Cardiac muscle cell (in vitro differentiated cells and primary cell): Measurements from ENCODE around the gene NPHS2. TPM values are rescaled to one million over a fixed set of nuclear protein-coding genes. Genes with fewer than 3 reads are reported as not detected.

Experiments used
- DNase-seq, 2 donors: peaks; one replicate each; pipeline versions ENCODE4 v3.0.0 to v3.0.0-alpha.2; 2010 to 2017; ENCODE audit warnings: low read depth in 1 of 2, low spot score in 1 of 2
- H3K27ac ChIP-seq: fragments of 200-600 bp; sonication (generic); 2 replicates; pipeline ENCODE4 v1.5.1; 2016
- H3K27me3 ChIP-seq: fragments of 200-600 bp; sonication (generic); 2 replicates; pipeline ENCODE4 v1.6.0; 2016; ENCODE audit warnings: control low read depth
- H3K36me3 ChIP-seq: fragments of 200-600 bp; sonication (generic); 2 replicates; pipeline ENCODE4 v1.5.1; 2016; ENCODE audit warnings: control low read depth
- H3K4me1 ChIP-seq: fragments of 200-600 bp; sonication (generic); 2 replicates; pipeline ENCODE4 v1.8.1; 2017; ENCODE audit warnings: low read depth, mild to moderate bottlenecking, mixed run types
- H3K4me3 ChIP-seq: fragments of 200-600 bp; sonication (generic); 2 replicates; pipeline ENCODE4 v1.5.1; 2016; ENCODE audit warnings: mild to moderate bottlenecking
- H3K9me3 ChIP-seq: fragments of 200-600 bp; sonication (generic); 2 replicates; pipeline ENCODE4 v1.5.1; 2017; ENCODE audit warnings: low read depth, mild to moderate bottlenecking, control low read depth
- polyA plus RNA-seq: library from polyadenylated mRNA; unstranded; fragments of >200 nt; fragmentation: Nextera tagmentation; extraction: Ambion mirVana; gene quantifications from 2 replicates; pipeline ENCODE4 v1.2.1, GENCODE V29; 2016
- total RNA-seq: library from RNA; depleted of rRNA; stranded (reverse); fragments of >200 nt; gene quantifications from 2 replicates; pipeline ENCODE4 v1.2.3, GENCODE V29; 2016
- TF ChIP-seq, protein P1 (sequence below): IDR thresholded peaks from 2 replicates; pipeline ENCODE4 v1.5.1; 2012; ENCODE audit warnings: low read depth, mild to moderate bottlenecking, low read length

Gene NPHS2
- total and polyA plus RNA-seq, 2 experiments from 2014 or later, result not detected

- no peak overlapping the region for H3K27ac ChIP-seq
- TF ChIP-seq, protein P1, sequence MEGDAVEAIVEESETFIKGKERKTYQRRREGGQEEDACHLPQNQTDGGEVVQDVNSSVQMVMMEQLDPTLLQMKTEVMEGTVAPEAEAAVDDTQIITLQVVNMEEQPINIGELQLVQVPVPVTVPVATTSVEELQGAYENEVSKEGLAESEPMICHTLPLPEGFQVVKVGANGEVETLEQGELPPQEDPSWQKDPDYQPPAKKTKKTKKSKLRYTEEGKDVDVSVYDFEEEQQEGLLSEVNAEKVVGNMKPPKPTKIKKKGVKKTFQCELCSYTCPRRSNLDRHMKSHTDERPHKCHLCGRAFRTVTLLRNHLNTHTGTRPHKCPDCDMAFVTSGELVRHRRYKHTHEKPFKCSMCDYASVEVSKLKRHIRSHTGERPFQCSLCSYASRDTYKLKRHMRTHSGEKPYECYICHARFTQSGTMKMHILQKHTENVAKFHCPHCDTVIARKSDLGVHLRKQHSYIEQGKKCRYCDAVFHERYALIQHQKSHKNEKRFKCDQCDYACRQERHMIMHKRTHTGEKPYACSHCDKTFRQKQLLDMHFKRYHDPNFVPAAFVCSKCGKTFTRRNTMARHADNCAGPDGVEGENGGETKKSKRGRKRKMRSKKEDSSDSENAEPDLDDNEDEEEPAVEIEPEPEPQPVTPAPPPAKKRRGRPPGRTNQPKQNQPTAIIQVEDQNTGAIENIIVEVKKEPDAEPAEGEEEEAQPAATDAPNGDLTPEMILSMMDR, result no peak
- no peaks in the 10 kb centered on the region for H3K27me3 ChIP-seq
- H3K36me3 ChIP-seq, result no peaks in the 10 kb centered on the region
- H3K4me1 ChIP-seq, result no peaks in the 10 kb centered on the region
- H3K4me3 ChIP-seq, result no peak overlapping the region
- H3K9me3 ChIP-seq, result no peaks in the 10 kb centered on the region
- no peak for DNase-seq
Observed at GRCh38 chr1:179554427-179554826, 21.3 kb downstream of the NPHS2 start.

- no peaks in the 10 kb centered on the region for H3K36me3 ChIP-seq
- peaks cover 3% of the 10 kb centered on the region for H3K4me1 ChIP-seq
- no peaks in the 10 kb centered on the region for H3K27me3 ChIP-seq
- H3K9me3 ChIP-seq, result no peaks in the 10 kb centered on the region
- no peak overlapping the region for H3K4me3 ChIP-seq
- H3K27ac ChIP-seq, result no peak overlapping the region
- peak in 1 of 2 donors; percentile 91 for DNase-seq
- TF ChIP-seq, protein P1, result no peak
Observed at GRCh38 chr1:179550746-179551682, 24.7 kb downstream of the NPHS2 start.

DNA sequence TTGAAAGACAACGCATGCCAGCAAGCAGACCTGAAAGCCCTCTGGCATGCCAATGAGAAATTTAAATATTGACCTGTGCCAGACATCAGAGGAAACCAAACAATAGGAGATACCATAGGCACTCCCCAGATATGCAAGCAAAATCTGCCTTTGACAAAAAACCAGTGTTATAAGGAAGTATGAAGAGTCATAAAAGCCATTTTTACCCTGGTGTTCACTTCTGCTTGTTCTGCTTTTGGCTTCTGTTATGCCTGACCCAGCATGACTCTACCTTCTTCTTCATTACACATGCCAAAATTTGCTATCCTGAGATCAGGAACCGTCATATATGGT lies 26.4 kb downstream of the NPHS2 start:
- Histone ChIP-seq H3K27me3 (no peaks in the 10 kb centered on the region), H3K36me3 (no peaks in the 10 kb centered on the region), H3K4me1 (peaks cover 3% of the 10 kb centered on the region), H3K27ac (no peak overlapping the region), H3K4me3 (no peak overlapping the region), H3K9me3 (no peaks in the 10 kb centered on the region)
- TF ChIP-seq, protein P1, result no peak
- no peak for DNase-seq

GRCh38 chr1:179548666-179549367 lies 26.9 kb downstream of the NPHS2 start:
- DNase-seq, result no peak
- H3K27ac ChIP-seq, result no peak overlapping the region
- no peaks in the 10 kb centered on the region for H3K27me3 ChIP-seq
- no peaks in the 10 kb centered on the region for H3K36me3 ChIP-seq
- H3K4me1 ChIP-seq, result peaks cover 3% of the 10 kb centered on the region
- TF ChIP-seq, protein P1, result no peak
- no peak overlapping the region for H3K4me3 ChIP-seq
- H3K9me3 ChIP-seq, result no peaks in the 10 kb centered on the region

DNA sequence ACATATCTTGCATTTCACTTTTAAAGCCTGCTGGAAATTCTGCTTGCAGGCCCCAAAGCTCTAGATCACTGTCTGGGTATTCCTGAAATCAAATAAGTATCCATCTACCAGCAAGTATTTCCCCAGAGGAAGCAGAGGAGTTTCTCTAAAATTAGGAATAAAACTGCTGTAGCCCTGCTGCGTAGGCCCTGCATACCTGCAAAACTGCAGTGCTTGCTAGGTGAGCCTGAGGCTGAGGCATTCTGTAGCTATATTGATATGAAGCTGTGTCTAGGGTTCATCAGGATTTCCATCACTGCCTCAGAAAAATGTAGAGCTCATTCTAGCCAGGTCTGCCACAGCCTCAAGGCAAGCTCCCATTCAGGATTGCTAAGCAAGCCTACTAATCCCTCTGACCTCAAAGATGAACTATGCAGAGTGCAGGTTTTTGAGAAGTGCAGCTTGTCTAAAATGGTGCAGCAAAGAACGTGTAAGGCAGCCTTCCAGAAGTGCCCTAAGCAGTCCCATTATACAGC lies 28.7 kb downstream of the NPHS2 start:
- TF ChIP-seq, protein P1, result no peak
- Histone ChIP-seq H3K9me3 (no peaks in the 10 kb centered on the region), H3K4me1 (peaks cover 3% of the 10 kb centered on the region), H3K4me3 (no peak overlapping the region), H3K27me3 (no peaks in the 10 kb centered on the region), H3K36me3 (no peaks in the 10 kb centered on the region), H3K27ac (peak overlapping the region; percentile 64)
- no peak for DNase-seq
